IPS-NIHi7 (cell line): ENCODE measurements around the gene TREX2.
A peak's percentile ranks its signal among the peaks of the same experiment; 100 is the strongest.

ENCODE experiments used
- DNase-seq: peaks from one replicate; pipeline ENCODE4 v3.0.0; 2012; ENCODE audit warnings: mixed read lengths; ENCODE audit errors: extremely low spot score

TREX2 gene

GRCh38 chrX:153445856-153446635, at the start of gene TREX2:
Gene TREX2 (minus strand): TSS chrX:153446056. CDS start chrX:153445430, 626 bp downstream.
- no peak for DNase-seq

GRCh38 chrX:153495362-153495751, 49.5 kb upstream of the TREX2 start:
- no peak for DNase-seq

GRCh38 chrX:153494541-153495361, 48.9 kb upstream of the TREX2 start, which contains the start of gene BGN:
Gene BGN (plus strand): TSS chrX:153494980. CDS start chrX:153504632, 9,652 bp downstream.
- peak; percentile 67 for DNase-seq

GRCh38 chrX:153494061-153494460, 48.2 kb upstream of the TREX2 start:
- no peak for DNase-seq

GRCh38 chrX:153493085-153493484, 47.2 kb upstream of the TREX2 start:
- no peak for DNase-seq

GRCh38 chrX:153492543-153492942, 46.7 kb upstream of the TREX2 start:
- no peak for DNase-seq

- no peak for DNase-seq
Measured at GRCh38 chrX:153491918-153492317, 46.1 kb upstream of the TREX2 start.

- no peak for DNase-seq
Measured at GRCh38 chrX:153491351-153491914, 45.6 kb upstream of the TREX2 start.

- DNase-seq, result no peak
Measured at GRCh38 chrX:153490217-153490930, 44.5 kb upstream of the TREX2 start.

- no peak for DNase-seq
Measured at GRCh38 chrX:153488231-153488914, 42.5 kb upstream of the TREX2 start.

GRCh38 chrX:153487590-153488071, 41.8 kb upstream of the TREX2 start:
- DNase-seq, result no peak

GRCh38 chrX:153486171-153486570, 40.3 kb upstream of the TREX2 start:
- DNase-seq, result no peak

- DNase-seq, result no peak
Measured at GRCh38 chrX:153485396-153486080, 39.7 kb upstream of the TREX2 start.

GRCh38 chrX:153482376-153483015, 36.6 kb upstream of the TREX2 start:
- no peak for DNase-seq

GRCh38 chrX:153481043-153481442, 35.2 kb upstream of the TREX2 start:
- no peak for DNase-seq

GRCh38 chrX:153478746-153479145, 32.9 kb upstream of the TREX2 start:
- no peak for DNase-seq

GRCh38 chrX:153477901-153478300, 32.0 kb upstream of the TREX2 start:
- no peak for DNase-seq

GRCh38 chrX:153477364-153477857, 31.6 kb upstream of the TREX2 start:
- no peak for DNase-seq

- no peak for DNase-seq
Measured at GRCh38 chrX:153476666-153477363, 31.0 kb upstream of the TREX2 start.
